Colonic mucosa (tissue), 4 donors: ENCODE results near the gene TIMP2. TPM values are rescaled to one million over a fixed set of nuclear protein-coding genes. Genes with fewer than 3 reads are reported as not detected.
"Not testable (repeated sequence)": the region's sequence is repeated elsewhere in the genome, so short reads cannot be mapped to it uniquely, and the experiment has no call there.

Experiments
- DNase-seq: peaks from one replicate; pipeline ENCODE4 v3.0.0-alpha.2; 2020
- H3K27ac ChIP-seq: fragments of 200-600 bp; one replicate; pipeline ENCODE4 v1.8.0; 2021
- H3K27me3 ChIP-seq: fragments of 200-600 bp; one replicate; pipeline ENCODE4 v1.8.0; 2021
- H3K36me3 ChIP-seq: fragments of 200-600 bp; one replicate; pipeline ENCODE4 v1.8.0; 2021
- H3K4me1 ChIP-seq: fragments of 200-600 bp; one replicate; pipeline ENCODE4 v1.8.0; 2021; ENCODE audit warnings: mild to moderate bottlenecking
- H3K4me3 ChIP-seq: fragments of 200-600 bp; one replicate; pipeline ENCODE4 v1.8.0; 2021
- H3K9ac ChIP-seq, 2 donors: one replicate each; pipeline ENCODE4 v1.7.0; 2013; ENCODE audit warnings: control low read depth in 2 of 2, low read depth in 2 of 2, low read length in 2 of 2
- H3K9me3 ChIP-seq: fragments of 200-600 bp; one replicate; pipeline ENCODE4 v1.8.0; 2021
- CTCF ChIP-seq: fragments of 200-600 bp; IDR thresholded peaks from one replicate; pipeline ENCODE4 v1.8.0; 2022; ENCODE audit warnings: antibody characterized with exemption, mild to moderate bottlenecking
- intact Hi-C: fragments of 100-400 bp; cut with DNase I; formaldehyde crosslinking; loops from one replicate; pipeline ENCODE4 v1.14.1; 2022
- total RNA-seq, 2 donors: library from RNA; stranded (reverse); fragmentation: NEBNext Ultra II Directional in 1 of 2; extraction: Animal tissue kit (Norgen Biotek cat#: 25700) in 1 of 2; gene quantifications; one replicate each; pipeline ENCODE4 v1.2.1, GENCODE V29; 2021
- donor health status: healthy.
- donor health status: DM: no; HTN: no; CAD: no.
- donor health status: DM: no; HTN: no; CAD: no.

TIMP2 gene
- total RNA-seq, 2 donors from 2014 or later: 42.8 to 86.1 TPM

GRCh38 chr17:78912082-78912481 lies 13.1 kb downstream of the TIMP2 start:
- DNase-seq: no peak
- TF ChIP-seq CTCF: no peak
- Histone ChIP-seq H3K4me1 (no peaks in the 10 kb centered on the region), H3K27ac (no peak overlapping the region), H3K36me3 (no peaks in the 10 kb centered on the region), H3K9ac (no peak overlapping the region), H3K4me3 (no peak overlapping the region), H3K9me3 (no peaks in the 10 kb centered on the region), H3K27me3 (no peaks in the 10 kb centered on the region)
- intact Hi-C loops: no loop called here

GRCh38 chr17:78911543-78911942 lies 13.6 kb downstream of the TIMP2 start:
- H3K27me3 ChIP-seq, H3K9me3 ChIP-seq, intact Hi-C loops, H3K9ac ChIP-seq, H3K4me3 ChIP-seq, DNase-seq, H3K27ac ChIP-seq, H3K36me3 ChIP-seq, H3K4me1 ChIP-seq: not testable (repeated sequence)

GRCh38 chr17:78910497-78911284 lies 14.5 kb downstream of the TIMP2 start:
- Histone ChIP-seq H3K4me1 (no peaks in the 10 kb centered on the region), H3K27me3 (no peaks in the 10 kb centered on the region), H3K4me3 (no peak overlapping the region), H3K9me3 (no peaks in the 10 kb centered on the region), H3K27ac (no peak overlapping the region), H3K9ac (no peak overlapping the region), H3K36me3 (no peaks in the 10 kb centered on the region)
- TF ChIP-seq CTCF: no peak
- no peak for DNase-seq
- intact Hi-C loops: no loop called here

GRCh38 chr17:78908426-78908825 lies 16.8 kb downstream of the TIMP2 start:
- Histone ChIP-seq H3K27me3 (no peaks in the 10 kb centered on the region), H3K9ac (no peak overlapping the region), H3K27ac (no peak overlapping the region), H3K4me3 (no peak overlapping the region), H3K4me1 (no peaks in the 10 kb centered on the region), H3K36me3 (no peaks in the 10 kb centered on the region), H3K9me3 (no peaks in the 10 kb centered on the region)
- no peak for DNase-seq
- intact Hi-C loops: no loop called here
- no peak for TF ChIP-seq CTCF

GRCh38 chr17:78905541-78905940 lies 19.6 kb downstream of the TIMP2 start:
- H3K4me1 ChIP-seq: no peaks in the 10 kb centered on the region
- no peaks in the 10 kb centered on the region for H3K36me3 ChIP-seq
- no peak overlapping the region for H3K9ac ChIP-seq
- no peaks in the 10 kb centered on the region for H3K9me3 ChIP-seq
- H3K4me3 ChIP-seq: no peak overlapping the region
- TF ChIP-seq CTCF: no peak
- intact Hi-C loops: no loop called here
- no peak for DNase-seq
- no peaks in the 10 kb centered on the region for H3K27me3 ChIP-seq
- H3K27ac ChIP-seq: no peak overlapping the region

- H3K4me1 ChIP-seq: no peaks in the 10 kb centered on the region
These were observed 20.1 kb downstream of the TIMP2 start for GRCh38 chr17:78905116-78905515.

More at GRCh38 chr17:78905116-78905515, 20.1 kb downstream of the TIMP2 start:
- Histone ChIP-seq H3K27ac (no peak overlapping the region), H3K36me3 (no peaks in the 10 kb centered on the region), H3K9ac (no peak overlapping the region), H3K27me3 (no peaks in the 10 kb centered on the region), H3K9me3 (no peaks in the 10 kb centered on the region), H3K4me3 (no peak overlapping the region)
- intact Hi-C loops: no loop called here
- no peak for TF ChIP-seq CTCF
- no peak for DNase-seq
